Activated CD4-positive, CD25-positive, alpha-beta regulatory T cell treated with anti-CD3 and anti-CD28 coated beads, Interleukin-2, amount 50 U/mL, for 72 hours (primary cell): ENCODE results near the gene FBXW8.
A peak's percentile ranks its signal among the peaks of the same experiment; 100 is the strongest.

Source experiments
- DNase-seq: peaks from one replicate; pipeline ENCODE4 v3.0.0; 2021

FBXW8 gene, protein sequence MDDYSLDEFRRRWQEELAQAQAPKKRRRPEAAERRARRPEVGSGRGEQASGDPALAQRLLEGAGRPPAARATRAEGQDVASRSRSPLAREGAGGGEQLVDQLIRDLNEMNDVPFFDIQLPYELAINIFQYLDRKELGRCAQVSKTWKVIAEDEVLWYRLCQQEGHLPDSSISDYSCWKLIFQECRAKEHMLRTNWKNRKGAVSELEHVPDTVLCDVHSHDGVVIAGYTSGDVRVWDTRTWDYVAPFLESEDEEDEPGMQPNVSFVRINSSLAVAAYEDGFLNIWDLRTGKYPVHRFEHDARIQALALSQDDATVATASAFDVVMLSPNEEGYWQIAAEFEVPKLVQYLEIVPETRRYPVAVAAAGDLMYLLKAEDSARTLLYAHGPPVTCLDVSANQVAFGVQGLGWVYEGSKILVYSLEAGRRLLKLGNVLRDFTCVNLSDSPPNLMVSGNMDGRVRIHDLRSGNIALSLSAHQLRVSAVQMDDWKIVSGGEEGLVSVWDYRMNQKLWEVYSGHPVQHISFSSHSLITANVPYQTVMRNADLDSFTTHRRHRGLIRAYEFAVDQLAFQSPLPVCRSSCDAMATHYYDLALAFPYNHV

DNA sequence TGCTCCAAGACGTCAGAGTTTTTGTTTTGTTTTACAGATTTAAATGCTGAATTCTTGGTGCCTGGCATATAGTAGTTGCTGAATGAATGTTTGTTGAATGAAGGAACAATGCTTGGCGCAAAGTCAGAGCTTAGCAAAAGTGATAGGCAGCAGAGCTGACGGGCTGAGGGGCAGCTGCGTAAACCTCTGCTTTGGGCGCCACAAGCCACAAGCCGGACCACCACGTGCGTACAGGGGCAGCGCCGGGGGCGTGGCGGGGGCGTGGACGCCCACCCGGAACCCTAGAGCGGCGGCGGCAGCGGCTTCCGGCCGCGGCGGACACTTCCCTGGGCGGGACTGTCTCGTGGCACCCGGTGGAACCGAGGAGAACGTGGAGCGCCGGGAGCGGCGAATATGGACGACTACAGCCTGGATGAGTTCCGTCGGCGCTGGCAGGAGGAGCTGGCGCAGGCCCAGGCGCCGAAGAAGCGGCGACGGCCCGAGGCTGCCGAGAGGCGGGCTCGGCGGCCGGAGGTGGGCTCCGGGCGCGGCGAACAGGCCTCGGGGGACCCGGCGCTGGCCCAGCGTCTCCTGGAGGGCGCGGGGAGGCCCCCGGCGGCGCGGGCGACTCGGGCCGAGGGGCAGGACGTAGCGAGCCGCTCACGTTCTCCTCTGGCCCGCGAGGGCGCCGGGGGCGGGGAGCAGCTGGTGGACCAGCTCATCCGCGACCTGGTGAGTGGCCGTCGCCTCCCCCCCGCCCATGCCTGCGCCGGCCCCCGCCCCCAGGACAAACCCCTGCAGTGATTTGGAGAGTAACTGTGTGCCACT, at the start of gene FBXW8:
TSS of gene FBXW8 (plus strand) at position 306 of the 807 bp plus-strand sequence. CDS start at position 394, 88 bp downstream.
- DNase-seq = peak; percentile 71

DNA sequence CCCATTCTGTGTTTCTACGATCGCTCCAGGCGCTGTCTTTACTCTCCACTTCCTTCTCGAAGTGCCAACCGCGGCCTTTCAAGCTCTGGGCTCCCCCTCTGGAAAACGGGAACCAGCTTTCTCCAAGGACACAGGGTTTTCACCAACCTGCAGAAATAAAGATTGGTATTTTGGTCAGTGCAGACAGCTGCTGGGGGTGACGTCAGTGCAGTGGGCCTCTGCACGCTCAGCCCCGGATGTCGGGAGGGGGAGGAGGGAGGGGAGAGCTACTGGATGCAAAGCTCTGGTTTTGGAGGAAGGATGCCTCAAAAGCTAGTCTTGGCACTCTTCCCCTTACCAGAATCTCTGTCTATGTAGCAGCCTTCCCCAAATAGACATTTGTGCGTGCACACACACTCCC, 49.4 kb upstream of the FBXW8 start:
- DNase-seq = no peak

DNA sequence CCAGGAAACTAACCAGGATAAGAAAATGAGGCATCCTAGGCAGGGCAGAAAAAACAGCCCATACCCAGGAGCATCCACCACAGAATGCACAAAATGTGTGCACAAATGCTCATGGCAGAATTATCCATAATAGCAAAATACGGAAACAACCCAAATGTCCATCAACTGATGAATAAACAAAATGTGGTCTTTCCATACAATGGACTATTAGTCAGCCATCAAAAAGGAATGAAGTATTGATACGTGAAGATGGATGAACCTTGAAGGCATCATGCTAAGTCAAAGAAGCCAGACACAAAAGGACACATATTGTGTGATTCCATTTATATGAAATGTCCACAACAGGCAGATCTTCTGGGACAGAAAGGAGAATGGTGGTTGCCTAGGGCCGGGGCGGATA, 48.6 kb upstream of the FBXW8 start:
- DNase-seq = no peak

DNA sequence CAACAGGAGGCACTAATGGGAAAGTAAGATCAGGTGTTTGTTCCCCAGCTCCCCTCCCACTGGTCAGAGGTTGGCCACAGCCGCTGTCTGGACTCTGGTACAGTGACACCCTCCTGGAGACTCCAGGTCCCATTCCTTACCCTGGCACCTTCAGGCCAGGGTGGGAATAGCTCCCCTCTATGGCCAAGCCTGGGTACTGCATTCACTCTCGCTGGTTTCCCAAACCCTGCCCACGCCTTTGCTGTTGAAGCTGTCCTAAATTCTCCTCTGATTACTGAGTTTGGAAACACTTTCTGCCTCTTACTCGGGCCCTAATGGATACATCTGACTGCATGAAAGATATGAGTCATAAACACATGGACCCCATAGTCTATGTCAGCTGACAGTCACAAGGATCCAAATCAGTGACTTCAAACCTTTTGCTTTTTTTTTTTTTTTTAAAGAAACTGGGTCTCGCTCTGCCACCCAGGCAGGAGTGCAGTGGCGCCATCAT, 47.4 kb upstream of the FBXW8 start:
- DNase-seq = no peak

DNA sequence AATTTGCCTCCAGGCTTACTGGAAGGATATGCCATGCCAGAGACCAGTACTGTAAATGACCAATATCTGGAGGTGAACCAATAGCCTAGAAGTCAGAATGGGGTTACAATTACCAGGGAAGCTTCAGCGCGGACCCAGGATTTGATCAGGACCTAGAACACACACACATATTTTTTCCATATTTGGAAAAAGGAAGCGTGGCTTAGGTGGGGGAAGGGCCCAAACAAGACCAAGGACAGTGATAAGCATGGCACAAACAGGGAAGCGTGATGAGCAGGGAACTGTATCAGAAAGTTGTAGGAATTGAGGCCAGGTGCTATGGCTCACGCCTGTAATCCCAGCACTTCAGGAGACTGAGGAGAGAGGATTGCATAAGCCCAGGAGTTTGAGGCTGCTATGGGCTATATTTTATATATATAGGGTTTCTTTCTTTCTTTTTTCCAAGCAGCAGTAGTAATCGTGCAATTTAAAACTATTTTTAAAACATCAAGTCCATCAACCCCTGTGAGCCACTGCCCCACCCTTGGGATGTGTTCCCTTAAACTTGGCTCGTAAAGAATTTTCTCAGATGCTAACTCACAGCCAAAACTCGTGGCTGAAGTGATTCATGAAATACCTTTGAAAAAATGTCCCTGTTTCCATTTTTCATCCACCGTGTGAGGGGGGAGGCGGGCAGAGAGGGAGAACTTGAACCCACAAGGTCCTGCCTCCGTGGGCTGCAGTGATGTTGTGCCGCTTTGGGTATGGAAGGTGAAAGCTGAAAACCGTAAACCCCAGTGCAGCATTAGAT, 46.2 kb upstream of the FBXW8 start:
- DNase-seq = no peak

DNA sequence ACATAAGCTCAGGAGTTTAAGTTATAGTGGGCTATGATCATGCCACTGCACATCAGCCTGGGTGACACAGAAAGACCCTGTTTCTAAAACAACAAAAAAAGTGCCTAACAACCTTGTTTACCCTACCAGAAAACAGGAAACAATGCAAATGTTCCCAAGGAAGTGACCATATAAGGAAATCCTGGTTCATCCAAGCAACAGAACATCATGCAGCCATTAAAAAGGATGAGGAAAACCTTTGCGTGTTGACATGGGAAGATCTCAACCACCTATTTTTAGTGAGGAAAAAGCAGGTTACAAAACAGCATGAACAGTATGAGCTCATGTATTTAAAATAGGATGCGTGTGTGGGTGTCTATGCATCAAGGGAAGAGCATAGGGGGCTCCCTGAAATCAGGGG, 43.2 kb upstream of the FBXW8 start:
- no peak for DNase-seq

DNA sequence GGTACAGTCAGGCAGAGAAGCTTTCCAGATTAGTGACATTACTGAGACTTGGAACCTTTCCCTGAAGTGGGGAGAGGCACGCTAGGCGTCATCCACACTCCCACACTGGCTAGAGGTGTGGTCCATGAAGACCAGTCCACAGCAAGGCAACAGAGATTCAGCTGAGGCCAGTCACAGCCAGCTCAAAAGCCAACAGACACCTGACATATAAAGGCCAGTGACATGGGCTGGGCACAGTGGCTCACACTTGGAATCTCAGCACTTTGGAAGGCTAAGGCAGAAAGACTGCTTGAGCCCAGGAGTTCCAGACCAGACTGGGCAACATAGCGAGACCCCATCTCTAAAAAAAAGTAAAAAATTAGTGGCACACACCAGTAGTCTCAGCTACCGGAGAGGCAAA, 40.4 kb upstream of the FBXW8 start:
- DNase-seq = no peak

DNA sequence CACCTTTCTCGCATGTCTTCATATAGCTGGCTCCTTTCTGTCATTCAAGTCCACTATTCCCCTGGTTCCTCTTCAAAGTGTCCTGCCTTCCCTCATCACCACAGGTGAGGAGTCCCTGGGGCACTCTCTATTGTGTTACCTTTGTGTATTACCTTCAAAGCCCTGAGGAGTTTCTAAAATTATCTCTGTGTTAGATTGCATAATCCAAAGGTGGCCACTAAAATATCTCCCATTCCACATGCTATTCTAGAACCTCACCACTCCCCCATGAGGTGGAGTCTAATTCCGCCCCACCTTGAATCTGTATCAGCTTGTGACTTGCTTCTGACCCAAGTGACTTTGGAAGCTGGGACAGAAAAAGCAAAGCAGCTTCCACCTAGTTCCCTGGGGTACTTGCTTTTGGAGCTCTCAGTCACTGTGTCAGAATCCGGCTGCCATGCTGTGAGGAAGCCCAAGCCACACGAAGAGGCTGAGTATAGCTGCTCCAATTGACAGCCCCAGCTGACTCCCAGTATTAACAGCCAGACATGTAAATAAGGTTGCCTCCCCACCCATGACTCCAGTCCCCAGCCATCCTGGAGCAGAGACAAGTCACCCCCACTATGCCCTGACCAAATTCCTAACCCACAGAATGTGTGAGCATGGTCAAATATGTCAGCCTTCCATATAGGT, 36.3 kb upstream of the FBXW8 start:
- no peak for DNase-seq

DNA sequence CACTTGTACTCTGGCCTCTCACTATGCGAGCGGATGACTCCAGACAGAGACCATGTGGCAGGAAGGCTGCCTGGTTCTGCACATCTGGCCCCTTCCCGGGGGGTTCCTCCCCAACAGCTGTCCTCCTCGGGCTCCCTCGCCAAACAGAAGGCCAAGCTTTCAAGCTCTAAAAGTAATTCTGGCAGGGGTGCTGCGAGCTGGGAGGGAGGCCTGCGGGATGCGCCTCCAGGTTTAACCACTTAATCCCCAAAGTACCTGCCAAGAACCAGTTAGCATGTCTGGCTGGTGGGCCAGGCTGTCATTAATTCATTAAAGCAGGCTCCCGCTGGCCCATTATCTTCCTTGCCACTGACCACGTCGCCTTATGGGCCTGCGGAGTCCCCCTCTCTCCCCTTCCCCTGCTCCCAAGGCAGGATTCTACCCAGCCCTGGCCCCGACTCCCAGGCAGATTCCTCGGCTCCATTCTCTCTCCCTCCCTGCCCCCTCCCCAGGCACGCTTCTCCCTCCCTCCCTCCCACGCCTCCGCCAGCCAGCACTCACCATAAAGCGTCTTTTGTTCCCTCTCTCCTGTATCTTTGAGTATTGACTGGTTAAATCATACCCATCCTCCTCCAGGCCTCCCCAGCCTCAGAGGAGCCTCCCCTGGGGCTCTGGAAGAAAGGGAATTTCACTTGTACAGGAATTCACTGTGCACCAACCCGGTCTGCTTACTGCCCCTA, 34.4 kb upstream of the FBXW8 start:
- no peak for DNase-seq

DNA sequence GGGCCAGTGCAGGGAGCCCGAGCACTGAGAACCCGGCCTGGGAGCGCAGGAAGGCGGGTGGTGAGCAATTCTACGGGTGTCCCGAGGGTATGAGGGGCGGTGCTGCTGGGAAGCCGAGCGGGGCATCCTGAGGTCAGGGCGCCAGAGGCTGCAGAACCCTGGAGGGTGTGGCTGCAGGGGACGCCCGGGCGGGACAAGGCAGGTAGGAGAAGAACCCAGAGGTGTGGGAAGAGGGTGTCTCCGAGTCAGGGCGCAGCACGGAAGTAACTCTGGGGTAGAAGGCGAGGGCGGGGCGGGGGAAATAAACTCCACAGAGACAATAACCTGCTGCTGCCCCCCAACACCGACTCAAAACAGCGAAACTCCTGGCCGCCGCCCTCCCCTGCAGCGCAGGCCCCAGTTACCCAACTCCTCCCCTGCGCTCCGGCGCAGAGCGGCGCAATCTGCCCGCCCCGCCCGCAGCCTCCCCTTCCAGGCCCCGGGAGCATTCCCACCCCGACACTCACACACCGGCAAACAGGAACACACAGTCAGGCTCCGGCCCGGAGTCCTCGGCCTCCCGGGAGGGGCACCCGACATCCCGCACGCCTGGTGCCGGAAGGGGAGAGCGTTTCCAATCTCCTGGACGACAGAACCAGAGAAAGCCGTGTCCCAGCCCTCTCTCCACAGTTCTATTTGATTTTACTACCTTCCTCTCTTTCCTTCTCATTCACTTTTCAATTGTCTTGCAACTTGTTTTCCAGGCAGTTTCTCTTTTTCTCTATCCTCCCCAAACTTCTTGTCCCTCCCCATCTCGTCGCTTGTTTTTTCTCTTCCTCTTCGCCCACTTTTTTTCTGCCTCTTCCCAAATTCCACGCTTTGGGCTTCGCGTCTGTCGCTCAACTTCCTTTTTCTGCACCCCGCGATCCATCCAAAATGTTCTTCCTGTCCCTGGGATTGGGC, 31.9 kb upstream of the FBXW8 start:
- no peak for DNase-seq

DNA sequence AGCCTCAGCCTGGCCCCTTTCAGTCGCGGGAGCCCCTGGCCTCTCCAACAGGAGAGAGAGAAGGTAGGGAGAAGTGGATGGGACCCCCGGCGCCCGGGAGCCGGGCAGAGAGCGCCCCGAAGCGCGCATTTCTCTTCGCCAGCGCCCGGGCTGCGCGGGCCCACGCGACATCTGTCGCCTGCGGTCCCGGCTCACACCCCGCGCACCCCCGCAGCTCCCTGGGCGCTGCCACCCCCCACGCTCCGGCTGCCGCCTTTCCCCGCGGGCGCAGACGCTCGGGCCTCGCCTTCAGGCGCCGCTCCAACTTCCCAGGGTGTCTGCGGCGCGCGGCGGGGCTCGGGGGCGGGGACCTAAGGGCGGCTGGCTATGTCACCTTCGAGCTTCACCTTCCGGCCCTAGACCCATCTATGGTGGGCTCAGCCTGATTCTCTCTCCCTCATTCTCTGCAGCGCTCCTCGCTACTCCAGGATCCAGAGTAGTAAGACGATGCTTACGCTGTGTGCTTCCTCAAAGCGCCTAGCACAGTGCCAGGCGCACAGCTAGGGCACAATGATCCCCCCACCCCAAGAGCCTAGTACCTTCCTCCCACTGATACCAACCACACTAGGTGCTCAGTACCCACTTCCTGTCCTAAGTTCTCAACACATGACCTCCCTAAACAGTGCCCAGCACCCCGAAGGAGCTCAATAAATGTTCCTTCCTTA, 31.1 kb upstream of the FBXW8 start:
- no peak for DNase-seq

DNA sequence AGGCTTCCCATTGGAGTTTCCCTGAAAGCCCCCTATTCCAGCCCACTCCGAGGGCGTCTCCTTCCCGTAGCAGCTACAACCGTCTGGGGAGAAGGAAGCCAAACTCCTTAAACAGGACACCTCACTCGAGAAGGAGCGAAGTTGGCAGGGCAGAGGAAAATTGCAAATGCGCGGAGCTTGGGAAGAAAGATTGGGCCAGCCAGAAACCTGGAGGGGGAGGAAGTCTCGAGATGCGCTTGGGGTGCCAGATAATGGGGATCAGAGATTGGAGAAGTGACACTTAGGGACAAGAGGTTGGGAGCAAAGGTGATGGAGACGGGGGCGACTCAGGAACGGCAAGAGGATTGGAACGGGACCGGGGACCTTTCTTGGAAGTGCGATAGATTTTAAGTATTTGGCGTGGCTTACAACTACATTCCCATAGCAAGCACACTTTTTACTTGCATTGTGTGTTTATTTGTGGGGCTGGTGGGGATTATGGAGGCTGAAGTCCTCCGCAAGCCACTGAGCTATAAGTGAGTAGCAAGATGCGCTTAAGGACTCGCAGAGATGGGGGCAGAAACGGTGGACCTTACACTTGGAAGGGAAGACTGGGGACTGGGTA, 30.4 kb upstream of the FBXW8 start:
- DNase-seq = no peak

DNA sequence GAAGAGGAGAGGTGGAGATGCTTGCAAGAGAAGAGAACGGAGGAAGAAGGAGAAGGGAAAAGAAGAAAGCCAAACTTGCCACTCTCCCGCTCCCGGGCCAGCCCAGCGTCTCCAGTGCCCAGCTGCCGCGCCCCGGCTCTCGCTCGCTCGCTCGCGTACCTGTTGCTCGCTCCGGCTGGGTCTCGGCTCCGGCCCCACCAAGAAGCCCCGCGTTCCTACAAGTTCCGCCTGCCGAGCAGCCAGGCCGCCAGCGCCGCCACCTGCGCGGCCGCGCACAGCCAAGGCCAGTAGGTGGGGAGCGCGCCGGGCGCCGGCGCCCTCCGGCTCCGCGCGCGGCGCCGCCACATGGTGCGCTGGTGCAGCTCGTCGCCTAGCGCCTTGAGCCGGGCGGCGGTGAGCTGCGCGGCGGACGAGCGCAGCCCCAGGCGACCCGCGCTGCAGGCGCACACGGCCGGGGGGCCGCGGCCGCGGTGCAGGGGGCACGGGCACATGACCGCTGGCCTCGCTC, 29.9 kb upstream of the FBXW8 start:
- peak; percentile 36 for DNase-seq

DNA sequence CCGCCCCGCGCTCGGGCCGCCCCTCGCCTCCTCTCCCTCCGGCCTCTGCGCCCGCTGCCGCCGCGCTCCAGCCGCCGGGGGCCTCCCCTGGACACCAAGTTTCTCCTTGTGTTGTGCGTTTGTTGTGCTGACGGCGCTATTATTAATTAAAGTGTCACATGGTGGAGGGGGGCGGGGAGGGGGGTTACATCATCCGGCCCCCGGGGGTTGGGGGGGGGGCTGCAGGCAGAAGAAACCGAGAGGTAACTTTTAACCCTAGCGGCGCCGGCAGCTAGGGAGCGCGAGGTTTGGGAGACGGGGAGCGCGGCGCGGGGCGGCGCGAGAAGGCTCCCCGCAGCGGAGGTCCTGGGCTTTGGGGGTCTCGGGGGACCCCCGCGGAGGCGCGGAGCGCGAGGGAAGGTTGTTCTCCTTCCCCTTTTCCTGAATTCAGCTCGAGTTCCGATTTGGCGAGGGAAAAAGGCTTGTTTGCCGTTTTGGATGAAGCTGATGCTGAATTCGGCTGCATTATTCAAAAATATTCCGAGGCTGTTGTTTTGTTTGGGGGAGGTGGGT, 29.3 kb upstream of the FBXW8 start, which contains the start of gene HRK:
TSS of gene HRK (minus strand) at position 117 of the 552 bp plus-strand sequence. CDS start 134 bp downstream, outside the sequence.
- DNase-seq = no peak

DNA sequence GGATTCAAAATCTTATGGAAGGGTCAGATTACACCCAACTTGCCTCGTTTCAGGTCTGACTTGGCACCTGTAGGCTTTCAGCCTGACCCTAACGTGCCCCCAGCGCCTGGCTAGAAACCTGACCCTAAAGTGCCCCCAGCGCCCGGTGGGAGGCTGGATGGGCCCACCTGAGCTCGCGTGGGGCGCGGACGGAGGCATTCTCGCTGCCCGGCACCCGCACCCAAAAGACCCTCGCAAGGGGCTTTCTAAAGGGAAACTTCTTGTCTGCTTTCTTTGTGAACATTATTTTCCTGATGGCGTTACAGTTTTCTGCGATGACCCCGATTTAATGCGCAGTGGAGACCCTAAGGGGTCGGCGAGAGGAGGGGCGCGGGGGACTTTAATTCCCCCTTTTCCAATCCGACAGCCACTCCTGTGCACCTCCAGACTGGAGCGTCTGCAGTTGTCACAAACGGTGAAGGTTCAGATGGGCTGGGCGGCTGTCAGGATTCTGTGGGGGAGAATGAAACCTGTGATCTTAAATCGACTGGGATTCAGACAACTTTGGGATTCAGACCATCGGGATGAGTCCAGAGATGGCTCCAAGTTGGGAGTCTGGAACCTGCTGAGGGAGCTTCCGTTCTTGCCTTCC, 28.8 kb upstream of the FBXW8 start:
- DNase-seq = no peak

DNA sequence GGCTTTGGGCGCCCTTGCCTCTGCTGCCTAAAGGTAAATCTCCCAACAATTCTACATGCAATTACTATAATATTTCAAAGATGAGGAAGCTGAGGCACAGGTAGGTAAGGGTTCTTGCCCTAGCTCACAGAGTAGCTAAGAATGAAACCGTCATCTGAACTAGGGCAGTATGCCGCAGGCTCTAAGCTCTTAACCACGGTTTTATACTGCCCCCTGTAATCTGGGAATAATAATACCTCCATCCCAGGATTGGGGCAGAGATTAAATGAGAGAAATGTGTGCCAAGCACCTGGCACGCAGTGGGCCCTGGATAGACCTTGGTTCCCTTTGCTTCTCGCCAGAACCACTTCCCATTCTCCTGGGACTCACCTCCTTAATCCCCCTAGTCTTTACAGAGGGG, 28.0 kb upstream of the FBXW8 start:
- no peak for DNase-seq

DNA sequence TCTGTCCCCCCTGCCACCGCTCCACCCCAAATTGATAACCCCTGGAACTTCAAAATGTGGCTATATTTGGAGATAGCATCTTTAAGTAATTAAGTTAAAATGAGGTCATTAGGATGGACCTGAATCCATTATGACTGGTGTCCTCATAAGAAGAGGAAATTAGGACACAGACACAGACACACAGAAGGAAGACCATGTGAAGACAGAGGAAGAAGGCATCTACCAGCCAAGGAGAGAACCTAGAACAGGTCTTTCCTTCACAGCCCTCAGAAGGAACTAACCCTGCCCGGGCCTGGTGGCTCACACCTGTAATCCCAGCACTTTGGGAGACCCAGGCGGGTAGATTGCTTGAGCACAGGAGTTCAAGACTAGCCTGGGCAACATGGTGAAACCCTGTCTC, 25.9 kb upstream of the FBXW8 start:
- no peak for DNase-seq

DNA sequence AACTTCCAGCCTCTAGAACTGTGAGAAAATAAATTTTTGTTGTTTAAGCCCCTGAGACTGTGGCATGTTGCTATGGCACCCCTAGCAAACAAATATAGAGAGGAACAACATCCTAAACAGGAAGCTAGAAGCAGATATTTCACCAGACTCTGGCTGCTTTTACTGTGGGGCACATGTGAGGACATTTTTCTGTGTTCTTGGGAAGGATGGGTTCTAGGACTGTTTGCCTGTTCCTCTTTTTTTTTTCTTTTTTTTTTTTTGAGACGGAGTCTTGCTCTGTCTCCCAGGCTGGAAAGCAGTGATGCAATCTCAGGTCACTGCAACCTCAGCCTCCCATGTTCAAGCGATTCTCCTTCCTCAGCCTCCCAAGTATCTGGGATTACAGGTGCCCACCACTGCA, 25.3 kb upstream of the FBXW8 start:
- no peak for DNase-seq
